Testis (tissue), 2 donors: ENCODE data around the gene RFTN2.

Experiments
- POLR2A ChIP-seq: fragments of 450-650 bp; IDR thresholded peaks from one replicate; pipeline ENCODE4 v1.6.1; 2017; ENCODE audit warnings: antibody characterized with exemption, mild to moderate bottlenecking, moderate library complexity
- TF ChIP-seq, protein P1 (sequence below), 3 experiments: fragments of 450-650 bp in 2 of 3; fragments of 200-600 bp in 1 of 3; sonication (generic) in 1 of 3; IDR thresholded peaks; one replicate each; pipeline ENCODE4 v1.5.1; 2016 to 2019; ENCODE audit warnings: antibody characterized with exemption in 3 of 3, mild to moderate bottlenecking in 2 of 3, moderate library complexity in 1 of 3

- TF ChIP-seq, protein P1, sequence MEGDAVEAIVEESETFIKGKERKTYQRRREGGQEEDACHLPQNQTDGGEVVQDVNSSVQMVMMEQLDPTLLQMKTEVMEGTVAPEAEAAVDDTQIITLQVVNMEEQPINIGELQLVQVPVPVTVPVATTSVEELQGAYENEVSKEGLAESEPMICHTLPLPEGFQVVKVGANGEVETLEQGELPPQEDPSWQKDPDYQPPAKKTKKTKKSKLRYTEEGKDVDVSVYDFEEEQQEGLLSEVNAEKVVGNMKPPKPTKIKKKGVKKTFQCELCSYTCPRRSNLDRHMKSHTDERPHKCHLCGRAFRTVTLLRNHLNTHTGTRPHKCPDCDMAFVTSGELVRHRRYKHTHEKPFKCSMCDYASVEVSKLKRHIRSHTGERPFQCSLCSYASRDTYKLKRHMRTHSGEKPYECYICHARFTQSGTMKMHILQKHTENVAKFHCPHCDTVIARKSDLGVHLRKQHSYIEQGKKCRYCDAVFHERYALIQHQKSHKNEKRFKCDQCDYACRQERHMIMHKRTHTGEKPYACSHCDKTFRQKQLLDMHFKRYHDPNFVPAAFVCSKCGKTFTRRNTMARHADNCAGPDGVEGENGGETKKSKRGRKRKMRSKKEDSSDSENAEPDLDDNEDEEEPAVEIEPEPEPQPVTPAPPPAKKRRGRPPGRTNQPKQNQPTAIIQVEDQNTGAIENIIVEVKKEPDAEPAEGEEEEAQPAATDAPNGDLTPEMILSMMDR (IDR thresholded peaks at IDR 0.05), result no peak
- TF ChIP-seq POLR2A, result no peak
Observed at GRCh38 chr2:197711578-197711977, 36.2 kb upstream of the RFTN2 start.
